Fibroblast of mammary gland (primary cell): ENCODE measurements around the gene EML3.

Experiments
- DNase-seq: peaks from one replicate; pipeline ENCODE4 v3.0.0-alpha.2; 2010; ENCODE audit warnings: low read depth
- H3K4me3 ChIP-seq: 2 replicates; pipeline ENCODE4 v1.5.1; 2011; ENCODE audit warnings: low read depth, mild to moderate bottlenecking, low read length, moderate library complexity; ENCODE audit not compliant: control insufficient read depth
- TF ChIP-seq, protein P1 (sequence below): conservative IDR thresholded peaks from 2 replicates; pipeline ENCODE4 v1.5.1; 2011; ENCODE audit warnings: low read depth, low read length, inconsistent platforms; ENCODE audit not compliant: control insufficient read depth, insufficient read depth

Gene EML3

DNA sequence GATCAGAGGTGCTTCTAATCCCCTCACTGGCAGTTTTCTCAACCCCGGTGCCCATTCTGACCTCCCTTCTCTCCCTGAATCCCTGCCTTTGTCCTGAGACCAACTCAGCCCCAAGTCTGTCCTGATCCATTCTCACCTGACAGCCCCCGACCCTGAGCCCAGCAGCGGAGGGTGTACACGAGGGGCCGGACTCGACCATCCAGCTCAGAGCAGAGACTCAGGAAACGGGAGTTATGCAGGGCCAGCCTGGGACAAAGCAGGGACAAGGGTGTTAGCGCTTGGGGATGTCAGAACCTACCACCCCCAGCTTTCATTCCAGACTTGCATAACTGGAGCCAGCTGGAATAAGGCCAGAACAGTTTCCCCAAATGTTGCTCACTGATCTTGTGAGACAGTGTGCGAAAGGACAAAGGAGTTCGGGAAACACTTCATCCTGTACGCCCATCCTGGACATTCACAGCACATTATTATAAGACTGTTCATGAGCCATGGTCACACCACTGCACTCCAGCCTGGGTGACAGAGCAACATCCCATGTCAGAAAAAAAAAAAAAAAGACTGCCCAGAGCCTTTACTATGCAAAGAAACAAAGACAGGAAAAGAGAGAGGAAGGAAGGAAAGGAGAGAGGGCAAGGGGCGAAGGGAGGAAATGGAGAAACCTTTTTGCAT is 35.4 kb downstream of the EML3 start:
- DNase-seq, result peak; percentile 80
- H3K4me3 ChIP-seq, result no peak overlapping the region
- TF ChIP-seq, protein P1, sequence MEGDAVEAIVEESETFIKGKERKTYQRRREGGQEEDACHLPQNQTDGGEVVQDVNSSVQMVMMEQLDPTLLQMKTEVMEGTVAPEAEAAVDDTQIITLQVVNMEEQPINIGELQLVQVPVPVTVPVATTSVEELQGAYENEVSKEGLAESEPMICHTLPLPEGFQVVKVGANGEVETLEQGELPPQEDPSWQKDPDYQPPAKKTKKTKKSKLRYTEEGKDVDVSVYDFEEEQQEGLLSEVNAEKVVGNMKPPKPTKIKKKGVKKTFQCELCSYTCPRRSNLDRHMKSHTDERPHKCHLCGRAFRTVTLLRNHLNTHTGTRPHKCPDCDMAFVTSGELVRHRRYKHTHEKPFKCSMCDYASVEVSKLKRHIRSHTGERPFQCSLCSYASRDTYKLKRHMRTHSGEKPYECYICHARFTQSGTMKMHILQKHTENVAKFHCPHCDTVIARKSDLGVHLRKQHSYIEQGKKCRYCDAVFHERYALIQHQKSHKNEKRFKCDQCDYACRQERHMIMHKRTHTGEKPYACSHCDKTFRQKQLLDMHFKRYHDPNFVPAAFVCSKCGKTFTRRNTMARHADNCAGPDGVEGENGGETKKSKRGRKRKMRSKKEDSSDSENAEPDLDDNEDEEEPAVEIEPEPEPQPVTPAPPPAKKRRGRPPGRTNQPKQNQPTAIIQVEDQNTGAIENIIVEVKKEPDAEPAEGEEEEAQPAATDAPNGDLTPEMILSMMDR, result no peak

- TF ChIP-seq, protein P1, result no peak
- no peak for DNase-seq
- peak overlapping the region; percentile 74 for H3K4me3 ChIP-seq
Measured at GRCh38 chr11:62575837-62576236, 36.7 kb downstream of the EML3 start.

DNA sequence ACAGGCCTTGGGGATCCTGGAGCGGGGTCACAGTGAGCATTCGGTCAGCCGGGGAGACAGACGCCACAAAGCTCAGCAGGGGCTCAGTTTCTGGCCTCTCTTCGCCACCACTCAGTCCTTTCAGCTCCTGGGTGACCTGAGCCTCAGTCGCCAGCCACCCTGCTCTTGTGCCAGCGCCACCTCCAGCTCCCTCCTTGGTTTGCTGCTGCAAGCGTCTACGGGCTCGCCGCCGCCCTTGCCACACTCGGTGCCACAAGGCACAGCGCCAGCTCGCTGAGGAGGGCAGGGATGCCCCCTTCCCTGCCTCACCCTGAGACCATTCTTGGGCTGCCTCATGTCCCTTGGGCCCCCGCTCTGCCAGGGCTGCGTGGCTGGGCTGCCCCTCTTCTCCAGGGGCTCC is 37.4 kb downstream of the EML3 start:
- H3K4me3 ChIP-seq, result peak overlapping the region; percentile 74
- DNase-seq, result no peak
- TF ChIP-seq, protein P1, result no peak

GRCh38 chr11:62574363-62575071 is 38.1 kb downstream of the EML3 start:
- DNase-seq, result no peak
- TF ChIP-seq, protein P1, result no peak
- H3K4me3 ChIP-seq, result peak overlapping the region; percentile 74

DNA sequence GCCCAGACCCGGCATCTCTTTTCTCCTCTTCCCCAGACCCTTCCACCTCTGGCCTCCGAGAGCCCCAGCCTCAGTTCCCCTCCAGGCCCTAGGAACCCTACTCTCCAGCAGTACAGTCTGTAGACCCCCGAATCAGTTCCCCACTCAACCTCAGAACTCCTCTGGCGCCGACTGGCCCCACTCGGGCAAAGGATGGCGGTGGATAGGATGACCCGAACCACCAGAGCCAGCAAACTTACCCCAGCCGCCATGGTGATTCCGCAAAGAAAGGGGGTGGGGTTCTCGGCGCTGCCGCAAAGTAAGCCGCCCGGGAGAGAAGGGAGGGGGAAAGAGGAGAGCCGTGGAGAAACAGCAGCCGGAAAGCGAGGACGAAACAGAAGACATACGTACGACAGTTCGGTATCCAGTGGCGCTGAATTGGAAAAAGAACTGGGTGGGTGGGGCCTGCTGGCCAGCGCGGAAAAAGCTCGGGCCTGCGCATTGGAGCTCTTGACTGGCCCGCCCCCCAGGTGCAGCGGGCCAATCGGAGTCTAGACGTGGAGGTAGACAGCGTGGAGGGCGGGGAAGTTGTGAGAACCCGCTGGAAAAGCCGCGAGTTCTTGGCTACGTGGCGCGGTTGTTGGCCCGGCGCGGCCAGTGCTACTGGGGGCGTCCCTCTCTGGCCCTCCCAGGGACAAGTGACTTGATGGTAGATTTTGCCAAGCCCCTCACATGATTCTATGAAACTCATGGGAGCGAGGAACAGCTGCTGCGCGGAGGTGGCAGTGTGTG is 38.8 kb downstream of the EML3 start, which contains the start of gene EEF1G:
EEF1G (minus strand) TSS at position 300 of the 771 bp plus-strand sequence; CDS start at position 251, 49 bp downstream.
- TF ChIP-seq, protein P1, result no peak
- peak; percentile 100 for DNase-seq
- peak within 1 kb of the TSS; percentile 84 for H3K4me3 ChIP-seq

- DNase-seq, result no peak
- peak overlapping the region; percentile 84 for H3K4me3 ChIP-seq
- TF ChIP-seq, protein P1, result no peak
Measured at GRCh38 chr11:62573006-62573591, 39.5 kb downstream of the EML3 start.
